Pons (tissue), 1 donor: Measurements from ENCODE around the gene ZNF439.
"Not testable (repeated sequence)": the region's sequence is repeated elsewhere in the genome, so short reads cannot be mapped to it uniquely, and the experiment has no call there.

Source experiments
- DNase-seq: peaks from one replicate; pipeline ENCODE4 v3.0.0-alpha.2; 2016; ENCODE audit warnings: low spot score

ZNF439 gene

GRCh38 chr19:11848594-11849469, at the start of gene ZNF439:
ZNF439 (plus strand) TSS chr19:11848726; CDS start chr19:11848868, 142 bp downstream.
- DNase-seq, result peak; percentile 95

GRCh38 chr19:11806354-11807098, 42.0 kb upstream of the ZNF439 start:
- no peak for DNase-seq

- DNase-seq, result no peak
These were observed 41.5 kb upstream of the ZNF439 start for GRCh38 chr19:11807099-11807380.

GRCh38 chr19:11813703-11814028, 34.9 kb upstream of the ZNF439 start:
- DNase-seq, result no peak

- DNase-seq, result peak; percentile 97
These were observed 34.4 kb upstream of the ZNF439 start, which contains the start of gene ZNF440 for GRCh38 chr19:11814029-11814699. ZNF440 (plus strand) TSS chr19:11814273; CDS start chr19:11814448, 175 bp downstream.

GRCh38 chr19:11814700-11815035, 33.9 kb upstream of the ZNF439 start:
- DNase-seq, result no peak

GRCh38 chr19:11821474-11822109, 26.9 kb upstream of the ZNF439 start:
- DNase-seq, result no peak

GRCh38 chr19:11828957-11829876, 19.3 kb upstream of the ZNF439 start:
- DNase-seq, result not testable (repeated sequence)

GRCh38 chr19:11832253-11832912, 16.1 kb upstream of the ZNF439 start:
- no peak for DNase-seq

GRCh38 chr19:11833541-11833940, 15.0 kb upstream of the ZNF439 start:
- no peak for DNase-seq

- not testable (repeated sequence) for DNase-seq
These were observed 12.9 kb upstream of the ZNF439 start for GRCh38 chr19:11835626-11836066.

- DNase-seq, result no peak
These were observed 4.8 kb upstream of the ZNF439 start for GRCh38 chr19:11843722-11844121.

GRCh38 chr19:11847615-11848014, 911 bp upstream of the ZNF439 start:
- DNase-seq, result not testable (repeated sequence)

- no peak for DNase-seq
These were observed 329 bp upstream of the ZNF439 start for GRCh38 chr19:11848200-11848593.

- not testable (repeated sequence) for DNase-seq
These were observed 1.8 kb downstream of the ZNF439 start for GRCh38 chr19:11850289-11850688.

- no peak for DNase-seq
These were observed 4.8 kb downstream of the ZNF439 start for GRCh38 chr19:11853358-11853757.

GRCh38 chr19:11856596-11857250, 8.2 kb downstream of the ZNF439 start:
- DNase-seq, result no peak

- DNase-seq, result no peak
These were observed 12.2 kb downstream of the ZNF439 start for GRCh38 chr19:11860721-11861120.

- DNase-seq, result no peak
These were observed 12.8 kb downstream of the ZNF439 start for GRCh38 chr19:11861301-11861700.

- not testable (repeated sequence) for DNase-seq
These were observed 19.2 kb downstream of the ZNF439 start for GRCh38 chr19:11867766-11868165.
